Subcutaneous adipose tissue (tissue), 4 donors: ENCODE data around the gene RNF138. TPM values are rescaled to one million over a fixed set of nuclear protein-coding genes. Genes with fewer than 3 reads are reported as not detected.

ENCODE experiments used
- total RNA-seq, 4 donors: library from RNA; depleted of rRNA; stranded (reverse); fragments of >200 nt; gene quantifications; one replicate each; pipeline ENCODE4 v1.1.0, GENCODE V29; 2016
- TF ChIP-seq, protein P1 (sequence below): fragments of 450-650 bp; IDR thresholded peaks from one replicate; pipeline ENCODE4 v1.5.1; 2016; ENCODE audit warnings: low read depth, mild to moderate bottlenecking, control low read depth, antibody characterized with exemption, moderate library complexity

Gene RNF138
- total RNA-seq, 4 donors from 2014 or later = 19.7 to 31.6 (median 22.3) TPM

DNA sequence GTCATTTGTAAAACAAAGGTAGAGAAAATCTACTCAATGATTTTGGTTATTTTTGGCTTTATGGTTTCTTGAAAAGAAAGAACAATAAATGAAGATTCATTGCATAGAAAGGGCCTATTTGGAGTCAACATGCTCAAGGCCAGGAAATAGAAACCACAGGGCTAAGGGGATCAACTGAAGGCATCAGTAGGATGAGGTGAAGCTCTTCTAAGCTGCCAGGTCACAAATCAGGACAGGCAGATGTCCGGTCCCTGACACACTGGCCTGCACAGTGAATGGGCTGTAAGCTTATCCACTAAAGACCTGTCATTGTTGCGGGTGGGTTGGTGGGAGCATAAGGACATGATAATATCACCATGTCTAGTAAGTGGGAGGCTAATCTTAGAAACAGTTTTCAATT is 31.6 kb upstream of the RNF138 start:
- TF ChIP-seq, protein P1, sequence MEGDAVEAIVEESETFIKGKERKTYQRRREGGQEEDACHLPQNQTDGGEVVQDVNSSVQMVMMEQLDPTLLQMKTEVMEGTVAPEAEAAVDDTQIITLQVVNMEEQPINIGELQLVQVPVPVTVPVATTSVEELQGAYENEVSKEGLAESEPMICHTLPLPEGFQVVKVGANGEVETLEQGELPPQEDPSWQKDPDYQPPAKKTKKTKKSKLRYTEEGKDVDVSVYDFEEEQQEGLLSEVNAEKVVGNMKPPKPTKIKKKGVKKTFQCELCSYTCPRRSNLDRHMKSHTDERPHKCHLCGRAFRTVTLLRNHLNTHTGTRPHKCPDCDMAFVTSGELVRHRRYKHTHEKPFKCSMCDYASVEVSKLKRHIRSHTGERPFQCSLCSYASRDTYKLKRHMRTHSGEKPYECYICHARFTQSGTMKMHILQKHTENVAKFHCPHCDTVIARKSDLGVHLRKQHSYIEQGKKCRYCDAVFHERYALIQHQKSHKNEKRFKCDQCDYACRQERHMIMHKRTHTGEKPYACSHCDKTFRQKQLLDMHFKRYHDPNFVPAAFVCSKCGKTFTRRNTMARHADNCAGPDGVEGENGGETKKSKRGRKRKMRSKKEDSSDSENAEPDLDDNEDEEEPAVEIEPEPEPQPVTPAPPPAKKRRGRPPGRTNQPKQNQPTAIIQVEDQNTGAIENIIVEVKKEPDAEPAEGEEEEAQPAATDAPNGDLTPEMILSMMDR = no peak

DNA sequence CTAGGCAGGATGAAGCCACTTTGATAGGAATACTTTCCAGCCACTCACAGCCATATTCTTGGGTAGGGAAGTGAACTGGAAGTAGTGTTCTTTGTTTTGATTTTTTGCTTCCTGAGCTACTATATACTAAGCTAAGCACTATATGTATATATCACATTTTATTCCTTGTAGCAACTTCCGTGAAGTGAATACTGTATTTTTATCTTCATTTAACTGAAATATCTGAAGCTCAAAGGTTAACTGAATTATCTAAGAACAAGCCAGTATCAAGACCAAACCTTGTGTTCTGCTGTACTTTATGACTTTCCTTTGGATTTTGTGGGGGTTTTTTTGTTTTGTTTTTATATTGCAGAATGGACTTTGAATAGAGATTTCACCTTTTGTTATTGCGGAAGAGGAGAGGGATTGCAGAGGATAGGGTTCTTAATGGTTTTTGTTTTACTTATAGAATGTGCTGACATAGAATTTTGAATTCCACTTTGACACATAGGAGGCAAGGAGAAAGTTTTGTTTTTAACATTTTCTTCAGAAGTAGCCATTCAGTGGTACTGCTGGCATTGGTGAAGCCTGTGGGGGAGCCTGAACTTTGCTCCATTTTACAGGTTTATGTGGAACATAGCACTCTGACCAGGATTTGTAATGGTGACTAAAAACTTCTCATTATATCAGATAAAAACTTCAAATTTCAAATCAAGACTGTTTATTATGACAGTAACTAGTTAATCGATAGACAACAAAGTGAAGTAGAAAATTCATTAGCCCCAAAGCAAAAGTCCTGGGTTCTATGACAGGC is 24.1 kb upstream of the RNF138 start:
- TF ChIP-seq, protein P1 = no peak

DNA sequence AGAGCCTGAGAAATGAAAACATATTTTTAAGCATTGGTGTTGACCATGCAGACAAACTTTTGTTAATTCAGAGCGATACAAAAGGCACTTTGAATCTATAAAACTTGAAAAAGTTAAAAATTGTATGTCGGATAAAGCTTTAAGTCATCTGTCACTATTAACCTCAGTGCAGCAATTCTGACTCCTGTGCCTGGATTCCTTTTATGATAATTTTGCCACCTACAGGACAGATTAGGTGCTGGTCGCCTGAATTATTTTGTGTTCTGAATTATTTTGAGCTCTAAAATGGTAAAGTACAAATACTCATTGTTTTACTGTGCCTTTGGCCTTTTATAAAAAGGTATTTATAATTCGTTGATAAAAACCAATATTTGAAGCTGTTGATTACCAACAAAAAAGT is 19.4 kb upstream of the RNF138 start:
- TF ChIP-seq, protein P1 = no peak

DNA sequence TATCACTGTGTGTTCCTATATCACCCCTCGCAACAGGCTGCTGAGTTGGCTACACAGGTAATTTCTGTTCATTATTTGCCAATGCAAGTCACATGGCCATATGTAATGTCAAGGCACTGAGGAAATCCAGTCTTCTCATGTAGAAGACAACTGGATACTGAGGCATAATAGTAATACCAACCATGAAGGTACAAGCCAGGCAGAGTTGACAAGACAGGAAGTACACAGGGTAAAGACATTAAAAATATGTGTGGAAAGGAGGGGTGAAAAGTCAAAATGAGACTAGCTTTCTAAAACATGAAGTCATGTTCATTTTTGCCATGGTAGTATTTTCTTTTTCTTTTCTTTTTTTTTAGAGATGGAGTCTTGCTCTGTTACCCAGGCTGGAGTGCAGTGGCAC is 17.5 kb upstream of the RNF138 start:
- TF ChIP-seq, protein P1 = no peak

DNA sequence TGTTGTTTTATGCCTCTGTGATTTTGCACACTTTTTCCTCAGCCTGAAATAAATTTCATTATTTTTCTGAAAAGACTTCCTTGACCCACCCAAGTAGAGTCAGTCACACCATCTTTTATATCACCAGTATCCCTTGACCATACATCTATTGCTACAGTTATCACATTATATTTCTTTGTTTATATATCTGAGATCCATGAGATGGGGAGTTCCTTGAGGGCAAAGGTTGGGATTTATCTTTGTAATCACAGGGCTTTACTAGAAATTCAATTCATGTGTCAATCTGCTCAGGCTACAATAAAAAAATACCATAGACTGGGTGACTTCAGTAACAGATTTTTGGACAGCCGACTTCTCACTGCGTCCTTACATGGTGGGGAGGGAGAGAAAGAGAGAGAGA is 12.8 kb upstream of the RNF138 start:
- TF ChIP-seq, protein P1 = no peak

DNA sequence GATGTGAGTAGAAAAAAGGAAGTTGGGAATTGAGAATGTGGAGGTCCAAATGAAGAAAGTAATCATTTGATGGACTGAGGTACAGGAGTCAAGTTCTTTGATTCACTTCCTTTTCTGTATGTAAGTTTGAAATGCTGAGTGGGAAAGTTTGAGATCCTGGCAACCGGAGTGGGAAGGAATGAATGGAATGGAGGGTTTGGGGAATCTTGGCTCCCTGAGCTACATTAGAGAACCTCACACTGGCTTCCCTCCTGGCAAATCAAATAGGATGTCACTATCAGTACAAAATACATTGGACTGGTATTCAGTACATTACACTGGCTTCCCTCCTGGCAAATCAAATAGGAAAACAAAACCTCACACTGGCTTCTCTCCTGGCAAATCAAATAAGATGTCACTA is 9.8 kb upstream of the RNF138 start:
- TF ChIP-seq, protein P1 = no peak

DNA sequence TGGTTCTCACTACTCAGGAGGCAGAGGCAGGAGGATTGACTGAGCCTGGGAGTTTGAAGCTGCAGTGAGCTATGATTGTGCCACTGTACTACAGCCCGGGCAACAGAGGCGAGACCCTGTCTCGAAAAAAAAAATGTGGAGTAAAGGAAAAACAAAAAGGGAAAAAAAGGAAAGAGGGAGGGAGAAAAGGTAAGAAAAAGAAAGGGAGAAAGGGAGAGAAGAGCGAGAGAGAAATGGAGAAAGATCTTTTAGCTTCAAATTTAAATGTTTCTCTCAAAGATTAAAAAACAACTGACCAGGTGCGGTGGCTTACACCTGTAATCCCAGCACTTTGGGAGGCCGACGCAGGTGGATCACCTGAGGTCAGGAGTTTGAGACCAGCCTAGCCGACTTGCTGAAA is 7.9 kb upstream of the RNF138 start:
- TF ChIP-seq, protein P1 = no peak
